ENCODE data around the gene TAS1R3. TPM values are rescaled to one million over a fixed set of nuclear protein-coding genes. Genes with fewer than 3 reads are reported as not detected.

TAS1R3 gene
- total and polyA plus RNA-seq, 4 donors: 0.13 to 1.3 (median 0.55) TPM

DNA sequence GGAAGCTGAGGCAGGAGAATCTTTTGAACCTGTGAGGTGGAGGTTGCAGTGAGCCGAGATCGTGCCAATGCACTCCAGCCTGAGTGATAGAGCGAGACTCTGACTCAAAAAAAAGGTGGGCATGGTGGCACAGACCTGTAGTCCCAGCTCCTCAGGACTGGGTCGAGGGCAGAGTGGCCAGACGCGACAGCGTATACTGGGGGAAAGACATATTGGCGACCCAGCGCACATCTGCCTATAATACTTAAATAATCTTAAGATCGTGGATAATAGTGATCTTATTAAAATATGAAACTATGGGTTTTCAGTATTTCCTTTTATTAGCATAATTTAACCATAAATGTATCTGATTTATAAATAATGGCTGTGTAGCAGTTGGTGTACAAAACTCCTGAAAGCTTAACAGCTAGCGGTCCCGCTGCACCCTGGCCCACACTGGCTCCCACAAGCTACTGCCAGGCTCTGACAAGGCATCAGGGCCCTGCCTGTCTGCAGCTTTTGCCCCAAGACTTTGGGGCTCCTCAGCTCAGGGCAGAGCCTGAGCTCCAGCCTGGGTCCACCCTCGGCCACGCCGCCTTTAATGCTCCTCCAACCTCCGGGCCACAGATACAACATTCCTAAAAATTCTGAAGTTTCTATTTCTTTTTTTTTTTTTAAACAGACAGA is 46.6 kb downstream of the TAS1R3 start:
- H3K4me1 ChIP-seq (ENCODE audit: control insufficient read depth in 5 of 5, insufficient read depth in 5 of 5, low read length in 5 of 5): peaks cover 0 to 11% (median 7%) of the 10 kb centered on the region in 5 donors
- WGBS, 2 donors: 97% methylated on average over 16 of the region's 16 CpGs
- H3K4me3 ChIP-seq: no peak overlapping the region
- H3K36me3 ChIP-seq (ENCODE audit: control insufficient read depth in 4 of 4, insufficient read depth in 4 of 4, low read length in 4 of 4): peaks cover 0 to 16% (median 2%) of the 10 kb centered on the region in 4 donors
- H3K27ac ChIP-seq (ENCODE audit: low read depth in 1 of 2, low read length in 1 of 2): no peak overlapping the region
- no peaks in the 10 kb centered on the region for H3K27me3 ChIP-seq (ENCODE audit: control insufficient read depth in 3 of 3, insufficient read depth in 3 of 3, low read length in 2 of 3)
- DNase-seq (no peak), ATAC-seq (ENCODE audit: insufficient read depth, low FRiP score) (no peak)
- no peak overlapping the region for H3K9ac ChIP-seq (ENCODE audit: insufficient read depth in 1 of 2, low read length in 2 of 2)
- TF ChIP-seq, protein P1, sequence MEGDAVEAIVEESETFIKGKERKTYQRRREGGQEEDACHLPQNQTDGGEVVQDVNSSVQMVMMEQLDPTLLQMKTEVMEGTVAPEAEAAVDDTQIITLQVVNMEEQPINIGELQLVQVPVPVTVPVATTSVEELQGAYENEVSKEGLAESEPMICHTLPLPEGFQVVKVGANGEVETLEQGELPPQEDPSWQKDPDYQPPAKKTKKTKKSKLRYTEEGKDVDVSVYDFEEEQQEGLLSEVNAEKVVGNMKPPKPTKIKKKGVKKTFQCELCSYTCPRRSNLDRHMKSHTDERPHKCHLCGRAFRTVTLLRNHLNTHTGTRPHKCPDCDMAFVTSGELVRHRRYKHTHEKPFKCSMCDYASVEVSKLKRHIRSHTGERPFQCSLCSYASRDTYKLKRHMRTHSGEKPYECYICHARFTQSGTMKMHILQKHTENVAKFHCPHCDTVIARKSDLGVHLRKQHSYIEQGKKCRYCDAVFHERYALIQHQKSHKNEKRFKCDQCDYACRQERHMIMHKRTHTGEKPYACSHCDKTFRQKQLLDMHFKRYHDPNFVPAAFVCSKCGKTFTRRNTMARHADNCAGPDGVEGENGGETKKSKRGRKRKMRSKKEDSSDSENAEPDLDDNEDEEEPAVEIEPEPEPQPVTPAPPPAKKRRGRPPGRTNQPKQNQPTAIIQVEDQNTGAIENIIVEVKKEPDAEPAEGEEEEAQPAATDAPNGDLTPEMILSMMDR (IDR thresholded peaks at IDR 0.05; ENCODE audit: control extremely low read depth, extremely low read depth): no peak
- H3K9me3 ChIP-seq (ENCODE audit: control insufficient read depth in 4 of 4, insufficient read depth in 3 of 4, low read length in 3 of 4): no peaks in the 10 kb centered on the region

DNA sequence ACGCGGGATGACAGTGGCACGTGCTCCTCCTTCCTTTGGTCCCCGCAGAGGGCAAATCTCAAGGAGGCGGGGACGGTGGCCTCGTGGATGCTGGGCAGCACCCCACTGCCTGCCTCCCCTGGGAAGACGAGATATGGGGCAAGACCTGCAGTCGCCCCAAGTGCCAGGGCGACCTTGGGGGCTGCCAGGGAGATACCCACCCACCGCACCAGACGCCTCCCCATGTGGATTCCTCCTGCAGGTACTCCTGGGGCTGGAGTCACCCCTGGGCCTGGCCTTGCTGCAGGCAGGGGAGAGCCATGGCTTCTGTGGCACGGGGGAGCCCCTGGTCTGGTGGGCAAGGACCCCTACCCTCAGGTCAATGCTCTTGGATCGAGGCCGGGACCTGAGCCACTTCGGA is 49.8 kb downstream of the TAS1R3 start:
- H3K9ac ChIP-seq (ENCODE audit: insufficient read depth in 1 of 2, low read length in 2 of 2): no peak overlapping the region
- TF ChIP-seq, protein P1 (IDR thresholded peaks at IDR 0.05; ENCODE audit: control extremely low read depth, extremely low read depth): no peak
- peaks cover 0 to 16% (median 5%) of the 10 kb centered on the region in 4 donors for H3K36me3 ChIP-seq (ENCODE audit: control insufficient read depth in 4 of 4, insufficient read depth in 4 of 4, low read length in 4 of 4)
- DNase-seq (no peak), ATAC-seq (ENCODE audit: insufficient read depth, low FRiP score) (no peak)
- H3K27me3 ChIP-seq (ENCODE audit: control insufficient read depth in 3 of 3, insufficient read depth in 3 of 3, low read length in 2 of 3): no peaks in the 10 kb centered on the region
- H3K4me1 ChIP-seq (ENCODE audit: control insufficient read depth in 5 of 5, insufficient read depth in 5 of 5, low read length in 5 of 5): peaks cover 0 to 4% (median 0%) of the 10 kb centered on the region in 5 donors
- H3K4me3 ChIP-seq: no peak overlapping the region
- H3K9me3 ChIP-seq (ENCODE audit: control insufficient read depth in 4 of 4, insufficient read depth in 3 of 4, low read length in 3 of 4): no peaks in the 10 kb centered on the region
- 96 to 98% methylated on average over 12 to 16 of the region's 16 CpGs for WGBS, 2 donors
- H3K27ac ChIP-seq (ENCODE audit: low read depth in 1 of 2, low read length in 1 of 2): no peak overlapping the region

DNA sequence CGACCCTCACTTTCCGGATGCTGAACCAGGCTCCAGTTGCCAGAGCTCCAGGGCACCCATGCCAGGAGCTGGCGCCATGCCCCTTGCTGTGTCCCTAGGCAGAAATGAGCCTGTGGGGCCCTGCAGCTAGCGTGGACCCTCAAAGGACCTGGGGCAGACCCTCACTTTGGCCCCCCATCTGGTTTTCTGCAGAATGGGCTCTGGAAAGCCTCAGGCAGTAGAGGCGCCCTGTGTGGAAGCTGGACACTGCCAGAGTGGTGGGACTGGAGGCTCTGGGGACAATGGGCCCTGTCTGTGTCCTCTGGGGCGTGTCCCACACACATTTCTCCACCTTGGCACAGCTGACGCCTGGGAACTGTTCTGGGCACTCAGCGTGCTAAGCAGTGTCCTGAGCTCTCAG is 50.2 kb downstream of the TAS1R3 start:
- WGBS, 2 donors: 84% methylated on average over 8 of the region's 8 CpGs
- Histone ChIP-seq H3K4me3 (no peak overlapping the region), H3K4me1 (ENCODE audit: control insufficient read depth in 5 of 5, insufficient read depth in 5 of 5, low read length in 5 of 5) (peaks cover 0 to 1% (median 0%) of the 10 kb centered on the region in 5 donors), H3K9ac (ENCODE audit: insufficient read depth in 1 of 2, low read length in 2 of 2) (no peak overlapping the region), H3K27ac (ENCODE audit: low read depth in 1 of 2, low read length in 1 of 2) (no peak overlapping the region), H3K9me3 (ENCODE audit: control insufficient read depth in 4 of 4, insufficient read depth in 3 of 4, low read length in 3 of 4) (no peaks in the 10 kb centered on the region), H3K36me3 (ENCODE audit: control insufficient read depth in 4 of 4, insufficient read depth in 4 of 4, low read length in 4 of 4) (peaks cover under 1 to 20% (median 8%) of the 10 kb centered on the region in 4 donors), H3K27me3 (ENCODE audit: control insufficient read depth in 3 of 3, insufficient read depth in 3 of 3, low read length in 2 of 3) (no peaks in the 10 kb centered on the region)
- TF ChIP-seq, protein P1 (IDR thresholded peaks at IDR 0.05; ENCODE audit: control extremely low read depth, extremely low read depth): no peak
- no peak for DNase-seq
- no peak for ATAC-seq (ENCODE audit: insufficient read depth, low FRiP score)

Small RNAs within 50 kb of the gene (small RNA-seq; reads per million reads assigned to genes)
- 0.08 reads per million for gene MIR6726 (ENCODE audit: low replicate concordance)

Other genes starting within 250 kb of the TAS1R3 start
- gene C1orf159, start 215.2 kb upstream of the TAS1R3 start, total RNA-seq: 10 to 100 TPM in 1 of 2 donors, 1 to 10 TPM in 1; 9.9 to 19.2 TPM
- gene C1orf159, start 215.2 kb upstream of the TAS1R3 start, polyA plus RNA-seq: 10 to 100 TPM in 1 of 2 donors, 1 to 10 TPM in 1; 9.5 to 16.7 TPM
- gene TTLL10, start 157.4 kb upstream of the TAS1R3 start, total RNA-seq: 10 to 100 TPM in 1 of 2 donors, 1 to 10 TPM in 1; 4.8 to 19.7 TPM
- 1 to 10 TPM; 3.7 to 4.3 TPM for gene TTLL10, start 157.4 kb upstream of the TAS1R3 start, polyA plus RNA-seq
- 1 to 10 TPM; 2.7 to 4.0 TPM for gene TNFRSF18, start 124.7 kb upstream of the TAS1R3 start, total RNA-seq
- gene TNFRSF18, start 124.7 kb upstream of the TAS1R3 start, polyA plus RNA-seq: 1 to 10 TPM; 1.8 to 2.1 TPM
- gene TNFRSF4, start 117.1 kb upstream of the TAS1R3 start, total RNA-seq: 1 to 10 TPM; 3.6 to 5.3 TPM
- 10 to 100 TPM in 1 of 2 donors, 1 to 10 TPM in 1; 8.5 to 11.3 TPM for gene TNFRSF4, start 117.1 kb upstream of the TAS1R3 start, polyA plus RNA-seq
- 100 to 1,000 TPM in 1 of 2 donors, 10 to 100 TPM in 1; 65.7 to 189 TPM for gene SDF4, start 99.3 kb upstream of the TAS1R3 start, total RNA-seq
- 100 to 1,000 TPM; 108 to 178 TPM for gene SDF4, start 99.3 kb upstream of the TAS1R3 start, polyA plus RNA-seq
- 10 to 100 TPM in 1 of 2 donors, 1 to 10 TPM in 1; 7.0 to 28.3 TPM for gene B3GALT6, start 99.0 kb upstream of the TAS1R3 start, total RNA-seq
- gene B3GALT6, start 99.0 kb upstream of the TAS1R3 start, polyA plus RNA-seq: 10 to 100 TPM; 12.7 to 18.9 TPM
- 1 to 10 TPM; 1.5 to 2.5 TPM for gene C1QTNF12, start 84.6 kb upstream of the TAS1R3 start, total RNA-seq
- 1 to 10 TPM; 1.2 to 3.0 TPM for gene C1QTNF12, start 84.6 kb upstream of the TAS1R3 start, polyA plus RNA-seq
- gene UBE2J2, start 57.4 kb upstream of the TAS1R3 start, total RNA-seq: 10 to 100 TPM; 36.0 to 57.4 TPM
- 10 to 100 TPM; 45.9 to 48.2 TPM for gene UBE2J2, start 57.4 kb upstream of the TAS1R3 start, polyA plus RNA-seq
- gene SCNN1D, start 50.8 kb upstream of the TAS1R3 start, total RNA-seq: 1 to 10 TPM; 2.3 to 2.4 TPM
- gene SCNN1D, start 50.8 kb upstream of the TAS1R3 start, polyA plus RNA-seq: 1 to 10 TPM in 1 of 2 donors, under 1 TPM in 1; 0.94 to 3.5 TPM
- gene ACAP3, start 23.4 kb upstream of the TAS1R3 start, total RNA-seq: 10 to 100 TPM; 33.6 to 62.8 TPM
- 10 to 100 TPM; 18.7 to 42.0 TPM for gene ACAP3, start 23.4 kb upstream of the TAS1R3 start, polyA plus RNA-seq
- gene PUSL1, start 22.7 kb upstream of the TAS1R3 start, total RNA-seq: 10 to 100 TPM; 11.3 to 21.1 TPM
- gene PUSL1, start 22.7 kb upstream of the TAS1R3 start, polyA plus RNA-seq: 10 to 100 TPM; 16.1 to 23.7 TPM
- gene INTS11, start 6.6 kb upstream of the TAS1R3 start, total RNA-seq: 100 to 1,000 TPM in 1 of 2 donors, 10 to 100 TPM in 1; 89.8 to 102 TPM
- 100 to 1,000 TPM in 1 of 2 donors, 10 to 100 TPM in 1; 91.2 to 130 TPM for gene INTS11, start 6.6 kb upstream of the TAS1R3 start, polyA plus RNA-seq
- gene CPTP, start 6.5 kb upstream of the TAS1R3 start, total RNA-seq: 10 to 100 TPM; 14.2 to 24.2 TPM
- gene CPTP, start 6.5 kb upstream of the TAS1R3 start, polyA plus RNA-seq: 10 to 100 TPM; 10.9 to 32.0 TPM
- gene DVL1, start 18.1 kb downstream of the TAS1R3 start, total RNA-seq: 10 to 100 TPM; 39.2 to 79.1 TPM
- 10 to 100 TPM; 48.8 to 76.9 TPM for gene DVL1, start 18.1 kb downstream of the TAS1R3 start, polyA plus RNA-seq
- 100 to 1,000 TPM in 1 of 2 donors, 10 to 100 TPM in 1; 68.9 to 213 TPM for gene MXRA8, start 27.3 kb downstream of the TAS1R3 start, total RNA-seq
- gene MXRA8, start 27.3 kb downstream of the TAS1R3 start, polyA plus RNA-seq: 10 to 100 TPM; 38.5 to 65.0 TPM
- gene AURKAIP1, start 43.9 kb downstream of the TAS1R3 start, total RNA-seq: 100 to 1,000 TPM in 1 of 2 donors, 10 to 100 TPM in 1; 43.5 to 157 TPM
- 100 to 1,000 TPM; 179 to 208 TPM for gene AURKAIP1, start 43.9 kb downstream of the TAS1R3 start, polyA plus RNA-seq
- 100 to 1,000 TPM; 157 to 385 TPM for gene CCNL2, start 68.1 kb downstream of the TAS1R3 start, total RNA-seq
- gene CCNL2, start 68.1 kb downstream of the TAS1R3 start, polyA plus RNA-seq: 100 to 1,000 TPM in 1 of 2 donors, 10 to 100 TPM in 1; 97.9 to 230 TPM
- 100 to 1,000 TPM in 1 of 2 donors, 10 to 100 TPM in 1; 60.1 to 115 TPM for gene MRPL20, start 76.0 kb downstream of the TAS1R3 start, total RNA-seq
- gene MRPL20, start 76.0 kb downstream of the TAS1R3 start, polyA plus RNA-seq: 100 to 1,000 TPM; 129 to 181 TPM
- 10 to 100 TPM; 30.2 to 54.2 TPM for gene ANKRD65, start 90.0 kb downstream of the TAS1R3 start, total RNA-seq
- gene ANKRD65, start 90.0 kb downstream of the TAS1R3 start, polyA plus RNA-seq: 10 to 100 TPM; 13.5 to 33.5 TPM
- 10 to 100 TPM; 72.6 to 94.3 TPM for gene VWA1, start 104.4 kb downstream of the TAS1R3 start, total RNA-seq
- 10 to 100 TPM; 51.7 to 65.6 TPM for gene VWA1, start 104.4 kb downstream of the TAS1R3 start, polyA plus RNA-seq
- 10 to 100 TPM in 1 of 2 donors, under 1 TPM in 1; 0.60 to 14.0 TPM for gene ATAD3C, start 118.4 kb downstream of the TAS1R3 start, total RNA-seq
- gene ATAD3C, start 118.4 kb downstream of the TAS1R3 start, polyA plus RNA-seq: 10 to 100 TPM; 15.7 to 18.0 TPM
- gene ATAD3B, start 140.5 kb downstream of the TAS1R3 start, total RNA-seq: 10 to 100 TPM; 21.6 to 39.0 TPM
- gene ATAD3B, start 140.5 kb downstream of the TAS1R3 start, polyA plus RNA-seq: 10 to 100 TPM; 23.4 to 32.6 TPM
- gene ATAD3A, start 180.9 kb downstream of the TAS1R3 start, total RNA-seq: 10 to 100 TPM in 1 of 2 donors, 1 to 10 TPM in 1; 8.1 to 31.3 TPM
- gene ATAD3A, start 180.9 kb downstream of the TAS1R3 start, polyA plus RNA-seq: 10 to 100 TPM; 26.9 to 29.8 TPM
- 1 to 10 TPM; 2.3 to 3.9 TPM for gene TMEM240, start 209.3 kb downstream of the TAS1R3 start, total RNA-seq
- gene TMEM240, start 209.3 kb downstream of the TAS1R3 start, polyA plus RNA-seq: 1 to 10 TPM; 2.3 to 4.2 TPM
- 100 to 1,000 TPM in 1 of 2 donors, 10 to 100 TPM in 1; 63.7 to 128 TPM for gene SSU72, start 243.6 kb downstream of the TAS1R3 start, total RNA-seq
- 100 to 1,000 TPM in 1 of 2 donors, 10 to 100 TPM in 1; 85.8 to 114 TPM for gene SSU72, start 243.6 kb downstream of the TAS1R3 start, polyA plus RNA-seq

Data from lung (tissue), 13 donors.